Mammary epithelial cell (primary cell): ENCODE results near the gene GALM.

Experiments
- CTCF ChIP-seq, 2 donors: IDR thresholded peaks in 1 of 2; conservative IDR thresholded peaks in 1 of 2; 2 replicates each; pipeline ENCODE4 v1.5.1; 2011 to 2012; ENCODE audit warnings: inconsistent platforms in 2 of 2, low read length in 2 of 2, mild to moderate bottlenecking in 2 of 2, control low read depth in 1 of 2, low read depth in 1 of 2; ENCODE audit not compliant: insufficient read depth in 1 of 2; ENCODE audit errors: extremely low read depth in 1 of 2
- EZH2 ChIP-seq: IDR thresholded peaks from 2 replicates; pipeline ENCODE4 v1.6.1; 2012; ENCODE audit warnings: low read length, inconsistent platforms, borderline replicate concordance

DNA sequence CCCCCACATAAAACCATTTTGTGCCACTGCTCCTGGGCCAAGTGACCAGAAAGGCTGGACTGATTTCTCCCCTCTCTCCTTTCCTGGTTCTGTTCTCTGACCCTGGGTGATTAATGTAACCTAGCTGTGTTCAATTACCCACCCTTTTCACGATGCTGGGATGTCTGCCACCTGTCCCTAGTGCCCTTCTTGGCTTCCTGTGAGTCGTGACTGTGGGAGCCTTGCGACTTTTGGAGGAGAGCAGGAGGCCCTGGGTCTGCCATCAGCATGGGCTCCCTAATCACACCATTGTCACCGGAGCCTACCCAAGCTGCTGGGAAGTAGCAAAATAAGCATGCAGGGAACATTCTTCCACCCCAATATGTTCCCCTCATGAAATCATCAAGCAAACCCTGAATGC is 47.0 kb downstream of the GALM start:
- TF ChIP-seq CTCF (conservative IDR thresholded peaks at IDR 0.05 in 1 of 2, IDR thresholded peaks at IDR 0.05 in 1 of 2; ENCODE audit: extremely low read depth in 1 of 2, insufficient read depth in 1 of 2, low read depth in 1 of 2, low read length in 2 of 2) (no peak), EZH2 (no peak)
